Endothelial cell of umbilical vein (primary cell): Measurements from ENCODE around the gene ANO4. TPM values are rescaled to one million over a fixed set of nuclear protein-coding genes. Genes with fewer than 3 reads are reported as not detected.

Source experiments
- BruUV-seq: library from RNA; stranded (reverse); fragments of 400-500 nt; replicated peaks from 2 replicates; lab custom pipeline; 2021; lab: Mats Ljungman, UMichigan
- CTCF ChIA-PET: fragments of 300-600, 350-600 bp; sonication (Branson Sonifier 250); formaldehyde crosslinking; loops from one replicate; lab custom pipeline; 2021; ENCODE audit warnings: antibody characterized with exemption, inconsistent platforms; lab: Charles Lee
- POLR2A ChIA-PET: fragments of 300-600, 350-600 bp; sonication (Branson Sonifier 250); formaldehyde crosslinking; loops from one replicate; lab custom pipeline; 2021; ENCODE audit warnings: antibody characterized with exemption, inconsistent platforms; lab: Charles Lee
- DNase-seq: peaks from one replicate; pipeline ENCODE4 v3.0.0-alpha.2; 2011; ENCODE audit warnings: low read depth, low spot score
- FAIRE-seq: peaks from 2 replicates; lab custom pipeline; 2011; peaks lifted over from hg19 to GRCh38; lab: Jason Lieb, UNC
- H2AFZ ChIP-seq: 2 replicates; pipeline ENCODE4 v1.6.0; 2012; ENCODE audit warnings: low read depth, low read length, control low read depth, inconsistent platforms
- H3K27ac ChIP-seq: 2 replicates; pipeline ENCODE4 v1.5.1; 2011; ENCODE audit warnings: low read depth, mild to moderate bottlenecking, control low read depth, low read length, moderate library complexity; ENCODE audit not compliant: insufficient read depth
- H3K27me3 ChIP-seq, 2 experiments: 2 replicates each; pipeline versions ENCODE4 v1.6.0 to v1.6.1; 2011; ENCODE audit warnings: low read length in 2 of 2, mixed read lengths in 1 of 2; ENCODE audit not compliant: control insufficient read depth in 2 of 2, insufficient read depth in 2 of 2
- H3K36me3 ChIP-seq, 2 experiments: 2 replicates in 1 of 2; 3 replicates in 1 of 2; pipeline ENCODE4 v1.5.1; 2011; ENCODE audit warnings: low read length in 2 of 2, mild to moderate bottlenecking in 1 of 2, moderate library complexity in 1 of 2; ENCODE audit not compliant: control insufficient read depth in 2 of 2, insufficient read depth in 2 of 2; ENCODE audit errors: extremely low read depth in 1 of 2
- H3K4me1 ChIP-seq: 3 replicates; pipeline ENCODE4 v1.5.1; 2011; ENCODE audit warnings: mild to moderate bottlenecking, low read length; ENCODE audit not compliant: control insufficient read depth, insufficient read depth; ENCODE audit errors: extremely low read depth
- H3K4me2 ChIP-seq: 2 replicates; pipeline ENCODE4 v1.6.1; 2011; ENCODE audit warnings: low read length, control low read depth, mixed read lengths; ENCODE audit not compliant: insufficient read depth
- H3K4me3 ChIP-seq, 3 experiments: fragments of 200-600 bp in 1 of 3; sonication (generic), shearing (Covaris generic) in 1 of 3; replicated peaks in 1 of 3; 2 replicates each; pipeline ENCODE4 v1.5.1; 2011 to 2016; ENCODE audit warnings: control low read depth in 3 of 3, low read length in 3 of 3, mild to moderate bottlenecking in 2 of 3, inconsistent platforms in 1 of 3, low read depth in 1 of 3, moderate library complexity in 1 of 3; ENCODE audit not compliant: insufficient read depth in 1 of 3
- H3K79me2 ChIP-seq: 2 replicates; pipeline ENCODE4 v1.6.0; 2012; ENCODE audit warnings: low read length, inconsistent platforms; ENCODE audit not compliant: control insufficient read depth, insufficient read depth
- H3K9ac ChIP-seq: replicated peaks from 2 replicates; pipeline ENCODE3; 2011; ENCODE audit warnings: low read length, control low read depth; ENCODE audit not compliant: insufficient read depth; ENCODE audit errors: extremely low read depth
- H3K9me1 ChIP-seq: replicated peaks from 3 replicates; pipeline ENCODE4 v1.6.0; 2011; ENCODE audit warnings: mild to moderate bottlenecking, low read length; ENCODE audit not compliant: control insufficient read depth, insufficient read depth; ENCODE audit errors: extremely low read depth
- H3K9me3 ChIP-seq: replicated peaks from 2 replicates; pipeline ENCODE4 v1.5.1; 2012; ENCODE audit warnings: low read length, inconsistent platforms; ENCODE audit not compliant: control insufficient read depth, insufficient read depth
- H4K20me1 ChIP-seq: replicated peaks from 2 replicates; pipeline ENCODE3; 2011; ENCODE audit warnings: mild to moderate bottlenecking, low read length; ENCODE audit not compliant: control insufficient read depth, insufficient read depth; ENCODE audit errors: extremely low read depth
- CTCF ChIP-seq, 2 donors: IDR thresholded peaks; 1 replicate in 1 of 2; 2 replicates in 1 of 2; pipeline ENCODE4 v1.5.1; 2011; ENCODE audit warnings: low read length in 2 of 2, mild to moderate bottlenecking in 2 of 2, moderate library complexity in 2 of 2, control low read depth in 1 of 2, inconsistent platforms in 1 of 2, low read depth in 1 of 2; ENCODE audit not compliant: insufficient read depth in 1 of 2; ENCODE audit errors: extremely low read depth in 1 of 2
- EZH2 ChIP-seq: IDR thresholded peaks from 2 replicates; pipeline ENCODE4 v1.6.1; 2012; ENCODE audit warnings: borderline replicate concordance, low read depth, mild to moderate bottlenecking, moderate library complexity, low read length, inconsistent platforms; ENCODE audit not compliant: severe bottlenecking
- FOS ChIP-seq: IDR thresholded peaks from 2 replicates; pipeline ENCODE4 v1.6.1; 2011; ENCODE audit warnings: mild to moderate bottlenecking, low read length, moderate library complexity, borderline replicate concordance; ENCODE audit not compliant: insufficient read depth
- GATA2 ChIP-seq: IDR thresholded peaks from 2 replicates; pipeline ENCODE4 v1.7.0; 2011; ENCODE audit warnings: low read depth, mild to moderate bottlenecking, moderate library complexity, mixed read lengths, low read length; ENCODE audit not compliant: insufficient read length, insufficient read depth
- JUN ChIP-seq: IDR thresholded peaks from 2 replicates; pipeline ENCODE4 v1.6.1; 2011; ENCODE audit warnings: borderline replicate concordance, low read depth; ENCODE audit not compliant: insufficient read length, insufficient read depth
- MAX ChIP-seq: IDR thresholded peaks from 2 replicates; pipeline ENCODE4 v1.6.1; 2011; ENCODE audit not compliant: insufficient read depth, insufficient read length
- MYC ChIP-seq: IDR thresholded peaks from one replicate; pipeline ENCODE4 v1.6.1; 2011; ENCODE audit warnings: mild to moderate bottlenecking, low read depth, low read length
- POLR2A ChIP-seq: IDR thresholded peaks from 2 replicates; pipeline ENCODE4 v1.6.1; 2012; ENCODE audit warnings: low read depth, mild to moderate bottlenecking, control low read depth, low read length
- POLR2AphosphoS5 ChIP-seq: IDR thresholded peaks from 2 replicates; pipeline ENCODE4 v1.6.1; 2012; ENCODE audit warnings: low read depth, mild to moderate bottlenecking, control low read depth, low read length, moderate library complexity; ENCODE audit not compliant: insufficient read depth
- dilution Hi-C: fragments of 300-500 bp; cut with MboI; formaldehyde crosslinking; loops from one replicate; pipeline ENCODE4 v1.15.0; 2019; ENCODE audit warnings: low sequenced_read_pairs; ENCODE audit not compliant: extremely low pct_ligation_motif_present
- intact Hi-C: fragments of 100-400 bp; cut with micrococcal nuclease; formaldehyde crosslinking; loops from one replicate; pipeline ENCODE4 v1.10.0; 2022
- polyA plus RNA-seq, 4 experiments: library from polyadenylated mRNA; depleted of rRNA in 3 of 4; stranded (reverse) in 3 of 4; unstranded in 1 of 4; fragments of >200 nt; gene quantifications; 2 replicates each; pipeline versions ENCODE4 v1.2.1 to v1.2.3, GENCODE V29; 2011 to 2012; ENCODE audit warnings: missing spikeins in 1 of 4
- total RNA-seq: library from RNA; stranded (reverse); gene quantifications from 2 replicates; pipeline ENCODE4 v1.2.3, GENCODE V29; 2021

Gene ANO4
- total and polyA plus RNA-seq, 2 donors (not counting 3 experiments of a cell fraction or from before 2014, with no cell fraction given): 0.25 TPM; not detected in 1

- Histone ChIP-seq H3K36me3 (no peaks in the 10 kb centered on the region), H3K9me1 (no peaks in the 10 kb centered on the region), H3K4me1 (no peaks in the 10 kb centered on the region), H3K9ac (no peak overlapping the region), H3K27me3 (no peaks in the 10 kb centered on the region), H3K9me3 (peaks cover 2% of the 10 kb centered on the region), H3K27ac (no peak overlapping the region), H3K79me2 (no peaks in the 10 kb centered on the region), H3K4me2 (no peak overlapping the region), H3K4me3 (no peak overlapping the region), H4K20me1 (no peaks in the 10 kb centered on the region), H2AFZ (no peak overlapping the region)
- POLR2A ChIA-PET: no interaction called here
- FAIRE-seq (no peak), DNase-seq (no peak)
- TF ChIP-seq MAX: no peak
- no peak for TF ChIP-seq JUN
- no peak for TF ChIP-seq POLR2AphosphoS5
- TF ChIP-seq EZH2: no peak
- no peak for TF ChIP-seq POLR2A
- TF ChIP-seq CTCF (IDR thresholded peaks at IDR 0.05; ENCODE audit: extremely low read depth in 1 of 2, insufficient read depth in 1 of 2, low read depth in 1 of 2, low read length in 2 of 2): no peak
- TF ChIP-seq MYC: no peak
- no peak for TF ChIP-seq GATA2
- TF ChIP-seq FOS: no peak
- dilution Hi-C loops: no loop called here
- BruUV-seq: no TSS peak
- CTCF ChIA-PET: no interaction called here
- intact Hi-C loops: no loop called here
Measured at GRCh38 chr12:100868487-100868886, 73.9 kb downstream of the ANO4 start.
